GM21576 (cell line): Measurements from ENCODE around the gene PHF2.

Source experiments
- ATAC-seq: cut with Tn5 transposase; IDR thresholded peaks from one replicate; pipeline ENCODE4 v1.9.1; 2021; ENCODE audit warnings: mild to moderate bottlenecking, moderate library complexity; ENCODE audit not compliant: unreplicated experiment

PHF2 gene

GRCh38 chr9:93585695-93586094 is 9.3 kb downstream of the PHF2 start:
- no peak for ATAC-seq

- no peak for ATAC-seq
Observed at GRCh38 chr9:93586290-93587057, 10.1 kb downstream of the PHF2 start.

DNA sequence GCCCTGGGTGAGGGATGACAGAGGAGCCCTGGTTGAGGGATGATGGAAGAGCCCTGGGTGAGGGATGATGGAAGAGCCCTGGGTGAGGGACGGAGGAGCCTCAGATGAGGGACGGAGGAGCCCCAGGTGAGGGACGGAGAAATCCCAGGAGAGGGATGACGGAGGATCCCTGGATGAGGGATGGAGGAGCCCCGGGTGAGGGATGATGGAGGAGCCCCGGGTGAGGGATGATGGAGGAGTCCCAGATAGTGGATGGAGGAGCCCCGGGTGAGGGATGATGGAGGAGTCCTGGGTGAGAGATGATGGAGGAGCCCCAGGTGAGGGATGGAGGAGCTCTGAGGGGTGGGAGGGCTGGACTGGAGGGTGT is 10.9 kb downstream of the PHF2 start:
- no peak for ATAC-seq

DNA sequence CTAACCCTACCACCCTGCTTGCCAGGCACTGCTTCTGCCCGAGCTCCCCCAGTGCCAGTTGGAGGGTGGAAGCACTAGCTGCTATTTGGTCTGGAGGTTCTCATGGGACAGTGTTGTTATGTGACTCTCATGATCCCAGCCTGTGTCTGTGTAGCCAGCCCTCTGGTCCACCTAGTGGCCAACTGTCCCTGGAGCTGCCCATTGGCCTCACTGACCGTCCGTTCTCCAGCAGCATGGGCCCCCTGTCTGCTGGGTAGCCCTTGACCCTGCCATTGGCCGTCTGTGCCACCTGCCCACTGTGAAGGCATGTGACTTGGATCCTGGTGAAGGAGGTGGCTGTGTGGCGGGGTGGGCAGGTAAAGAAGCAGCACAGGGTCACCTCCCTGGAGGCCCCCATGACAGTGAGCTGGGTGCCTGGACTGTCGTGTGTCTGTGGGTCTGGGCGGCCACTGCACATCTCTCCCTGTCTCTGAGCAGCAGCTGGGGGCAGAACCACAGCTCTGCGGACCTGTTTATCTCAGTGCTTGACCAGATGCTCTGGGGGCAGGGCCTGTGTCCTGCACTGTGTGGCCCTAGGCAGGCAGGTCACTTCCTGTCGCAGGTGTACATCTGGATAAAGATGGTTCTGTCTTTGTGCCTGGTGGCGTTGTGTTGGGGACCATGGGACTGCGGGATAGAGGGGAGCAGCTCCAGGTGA is 11.4 kb downstream of the PHF2 start:
- no peak for ATAC-seq

GRCh38 chr9:93588641-93589609 is 12.5 kb downstream of the PHF2 start:
- ATAC-seq, result no peak

GRCh38 chr9:93589688-93590087 is 13.3 kb downstream of the PHF2 start:
- no peak for ATAC-seq

GRCh38 chr9:93590609-93591234 is 14.3 kb downstream of the PHF2 start:
- ATAC-seq, result no peak

DNA sequence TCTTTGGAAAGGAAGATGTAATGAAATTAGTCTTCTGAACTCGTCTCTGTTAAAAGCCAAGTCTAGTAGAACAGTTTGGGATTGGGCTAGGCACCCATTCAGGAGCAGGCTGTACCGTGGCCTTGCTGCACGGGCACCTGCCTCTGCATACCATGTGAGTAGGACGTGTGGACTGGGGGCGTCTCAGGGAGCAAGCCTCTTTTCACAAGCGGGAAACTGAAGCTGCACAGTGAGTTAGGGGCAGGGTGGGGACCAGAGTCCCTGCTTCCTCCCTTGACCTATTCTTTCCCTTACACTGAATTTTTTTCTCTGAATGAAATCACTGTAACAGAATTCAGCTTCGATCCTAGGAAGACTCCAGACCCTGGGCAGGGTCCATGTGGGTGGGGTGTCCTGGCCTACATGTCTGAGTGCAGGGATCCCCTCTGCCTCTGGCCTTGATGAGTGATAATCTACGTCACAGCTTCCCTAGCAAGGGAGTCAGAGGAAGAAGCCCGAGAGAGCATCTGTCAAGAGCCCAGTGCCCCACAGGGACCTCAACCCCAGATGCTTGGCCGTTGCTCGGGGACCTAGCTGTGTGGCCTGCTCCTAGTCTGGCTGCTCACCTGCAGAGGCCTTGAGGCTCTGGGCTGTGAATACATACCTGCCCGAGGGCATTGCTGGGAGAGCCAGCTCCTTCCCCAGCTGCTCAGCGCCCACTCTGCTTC is 15.1 kb downstream of the PHF2 start:
- no peak for ATAC-seq

- ATAC-seq, result no peak
Observed at GRCh38 chr9:93592008-93592642, 15.7 kb downstream of the PHF2 start.

- no peak for ATAC-seq
Observed at GRCh38 chr9:93592643-93593021, 16.2 kb downstream of the PHF2 start.

- ATAC-seq, result no peak
Observed at GRCh38 chr9:93593144-93593658, 16.8 kb downstream of the PHF2 start.

GRCh38 chr9:93594041-93594756 is 17.8 kb downstream of the PHF2 start:
- no peak for ATAC-seq

- no peak for ATAC-seq
Observed at GRCh38 chr9:93595461-93595860, 19.1 kb downstream of the PHF2 start.

DNA sequence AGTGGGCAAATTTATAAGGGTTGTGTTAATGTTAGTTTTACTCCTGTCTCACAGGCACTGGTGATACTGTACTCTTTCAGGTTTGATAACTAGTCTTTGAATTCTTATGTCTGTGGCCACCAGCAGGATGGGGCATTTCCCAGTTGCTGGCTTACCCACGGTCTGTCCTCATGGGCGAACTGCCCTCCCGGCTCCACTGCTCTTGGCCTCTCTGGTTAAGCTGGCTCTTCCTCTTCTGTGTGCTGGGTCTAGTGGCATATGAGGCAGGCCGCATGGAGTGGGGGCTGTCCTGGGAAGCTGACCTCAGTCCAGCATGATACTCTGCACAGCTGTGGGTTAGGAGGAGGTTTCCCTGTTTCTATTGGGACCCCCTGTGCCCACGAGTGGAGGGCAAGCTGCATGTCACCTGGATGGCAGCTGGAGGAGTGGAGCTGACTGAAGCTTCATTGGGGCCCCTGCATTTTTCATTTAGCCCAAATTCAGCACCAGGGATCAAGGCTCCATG is 19.5 kb downstream of the PHF2 start:
- no peak for ATAC-seq

DNA sequence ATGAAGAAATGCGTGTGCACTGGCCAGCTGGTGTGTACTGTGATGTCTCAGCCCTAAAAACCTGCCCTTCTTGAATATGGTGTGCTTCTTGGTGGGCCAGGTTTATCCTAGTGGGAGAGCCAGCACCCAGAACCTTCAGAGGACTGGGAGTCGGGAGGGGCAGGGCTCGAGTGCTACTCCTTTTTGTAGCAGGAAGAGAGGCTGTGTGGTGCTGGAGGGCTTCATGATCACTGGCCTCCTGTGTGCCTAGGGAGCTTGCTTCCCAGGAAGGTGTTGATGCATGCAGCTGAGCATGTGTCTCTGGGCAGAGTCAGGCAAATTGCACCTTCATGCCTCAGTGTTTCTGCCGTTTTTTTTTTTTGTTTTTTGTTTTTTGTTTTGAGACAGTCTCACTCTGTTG is 20.0 kb downstream of the PHF2 start:
- ATAC-seq, result no peak

DNA sequence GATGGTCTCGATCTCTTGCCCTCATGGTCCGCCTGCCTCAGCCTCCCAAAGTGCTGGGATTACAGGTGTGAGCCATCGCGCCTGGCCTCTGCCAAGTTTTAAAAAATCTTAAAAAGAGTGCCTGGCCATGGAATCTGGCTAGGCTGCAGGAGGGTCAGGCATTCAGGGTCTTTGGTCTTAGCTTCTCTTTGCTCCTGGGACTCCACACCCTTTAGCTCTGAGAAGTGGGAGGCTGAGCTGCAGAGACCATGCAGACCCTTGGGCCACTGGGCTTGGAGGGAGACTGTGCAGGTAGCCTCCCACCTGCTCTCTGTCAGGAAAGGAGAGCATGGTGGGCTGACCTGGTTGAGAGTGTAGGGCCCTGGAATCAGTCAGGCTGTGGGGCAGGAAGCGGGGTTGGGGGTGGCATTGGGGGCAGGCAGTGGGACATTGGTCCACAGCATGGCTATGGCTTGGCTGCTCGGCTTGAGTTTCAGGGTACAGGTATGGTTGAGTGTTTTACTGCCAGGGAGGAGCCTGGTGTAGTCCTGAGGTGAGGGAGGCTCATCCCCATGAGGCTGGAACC is 20.8 kb downstream of the PHF2 start:
- ATAC-seq, result no peak

DNA sequence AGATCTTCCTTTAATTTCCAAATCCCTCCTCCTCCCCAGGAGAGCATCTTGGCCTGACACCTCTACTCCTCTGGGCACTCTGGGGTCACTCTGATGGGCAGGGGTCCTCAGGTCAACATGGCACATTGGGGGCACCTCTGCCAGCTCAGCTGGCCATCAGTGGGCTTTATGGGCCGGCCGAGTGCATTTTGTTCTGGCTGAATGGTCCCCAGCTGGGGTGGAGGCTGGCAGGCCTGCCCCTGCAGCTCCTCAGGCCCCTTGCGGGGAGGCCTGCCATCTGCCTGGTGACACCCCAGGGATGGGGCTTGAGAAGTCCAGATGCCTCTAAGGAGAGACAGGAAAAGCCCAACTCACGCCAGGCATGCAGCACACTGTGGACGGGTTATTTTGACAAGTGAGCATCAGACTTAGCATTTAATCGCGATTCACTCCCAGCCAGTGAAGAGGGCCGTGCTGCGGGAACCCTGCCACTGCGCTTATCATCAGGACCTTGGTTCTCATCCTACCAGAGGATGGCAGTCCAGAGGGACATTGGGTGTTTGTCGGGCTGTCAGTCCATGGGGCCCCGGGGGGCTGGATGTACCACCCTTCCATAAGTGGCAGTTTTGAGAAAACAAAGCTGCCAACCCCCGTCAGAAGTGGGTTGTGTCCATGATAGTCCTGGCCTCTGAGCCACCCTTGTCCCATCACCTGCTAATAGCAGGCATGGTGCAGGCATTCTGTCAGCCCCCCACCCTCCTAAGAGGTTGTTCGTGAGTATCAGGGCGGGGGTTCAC is 21.7 kb downstream of the PHF2 start:
- ATAC-seq, result no peak
